ENCODE measurements around the gene KLC4.

DNA sequence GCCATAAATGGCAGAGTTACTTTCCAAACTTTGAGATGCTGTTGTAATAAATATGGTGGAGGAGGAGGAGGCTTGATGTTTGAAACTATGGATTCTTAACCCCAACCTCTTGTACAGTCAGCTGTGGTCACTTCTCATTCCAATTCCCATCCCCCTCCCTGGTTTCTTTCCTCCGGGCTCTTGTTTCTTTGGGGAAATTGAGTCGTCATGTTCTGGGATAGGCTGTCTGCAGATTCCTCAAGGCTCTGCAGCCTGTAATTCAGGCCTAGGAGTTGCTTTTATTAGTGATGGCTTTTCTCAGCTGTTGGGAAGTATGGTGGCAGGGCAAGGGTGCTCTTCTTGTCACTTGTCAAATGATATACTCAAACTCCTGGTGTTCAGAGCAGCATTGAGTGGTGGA, 19.3 kb downstream of the KLC4 start:
- no peak for TF ChIP-seq ZNF565 (CRISPR knock-in tag; conservative IDR thresholded peaks at IDR 0.05; ENCODE audit: low read depth)
- TF ChIP-seq, protein P1, sequence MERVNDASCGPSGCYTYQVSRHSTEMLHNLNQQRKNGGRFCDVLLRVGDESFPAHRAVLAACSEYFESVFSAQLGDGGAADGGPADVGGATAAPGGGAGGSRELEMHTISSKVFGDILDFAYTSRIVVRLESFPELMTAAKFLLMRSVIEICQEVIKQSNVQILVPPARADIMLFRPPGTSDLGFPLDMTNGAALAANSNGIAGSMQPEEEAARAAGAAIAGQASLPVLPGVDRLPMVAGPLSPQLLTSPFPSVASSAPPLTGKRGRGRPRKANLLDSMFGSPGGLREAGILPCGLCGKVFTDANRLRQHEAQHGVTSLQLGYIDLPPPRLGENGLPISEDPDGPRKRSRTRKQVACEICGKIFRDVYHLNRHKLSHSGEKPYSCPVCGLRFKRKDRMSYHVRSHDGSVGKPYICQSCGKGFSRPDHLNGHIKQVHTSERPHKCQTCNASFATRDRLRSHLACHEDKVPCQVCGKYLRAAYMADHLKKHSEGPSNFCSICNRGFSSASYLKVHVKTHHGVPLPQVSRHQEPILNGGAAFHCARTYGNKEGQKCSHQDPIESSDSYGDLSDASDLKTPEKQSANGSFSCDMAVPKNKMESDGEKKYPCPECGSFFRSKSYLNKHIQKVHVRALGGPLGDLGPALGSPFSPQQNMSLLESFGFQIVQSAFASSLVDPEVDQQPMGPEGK (CRISPR knock-in tag; IDR thresholded peaks at IDR 0.05; ENCODE audit: borderline replicate concordance), result no peak
- no peak for TF ChIP-seq OSR1 (CRISPR knock-in tag; IDR thresholded peaks at IDR 0.05)
- no peak for TF ChIP-seq ISL1 (CRISPR knock-in tag; IDR thresholded peaks at IDR 0.05)
